Memory B cell (primary cell): ENCODE measurements around the gene XKR7.

Source experiments
- ATAC-seq: fragments of 150-1000 bp; cut with Tn5 transposase; 2 replicates; pipeline ENCODE4 v1.10.0; 2021; ENCODE audit warnings: low read depth, mild to moderate bottlenecking, moderate library complexity
- DNase-seq, 2 donors: peaks; one replicate each; pipeline ENCODE4 v3.0.0; 2022; ENCODE audit warnings: low spot score in 2 of 2
- H3K27ac Mint-ChIP-seq: one replicate; pipeline ENCODE4 v1.8.0; 2022; ENCODE audit warnings: mild to moderate bottlenecking, moderate library complexity, mixed read lengths
- H3K27me3 Mint-ChIP-seq: one replicate; pipeline ENCODE4 v1.8.0; 2022; ENCODE audit warnings: mixed read lengths
- H3K36me3 Mint-ChIP-seq: one replicate; pipeline ENCODE4 v1.8.0; 2022; ENCODE audit warnings: mild to moderate bottlenecking, mixed read lengths
- H3K4me1 Mint-ChIP-seq: one replicate; pipeline ENCODE4 v1.8.0; 2022; ENCODE audit warnings: mixed read lengths
- H3K4me3 Mint-ChIP-seq: one replicate; pipeline ENCODE4 v1.8.0; 2022; ENCODE audit warnings: mild to moderate bottlenecking, moderate library complexity, mixed read lengths
- H3K9me3 Mint-ChIP-seq: one replicate; pipeline ENCODE4 v1.8.0; 2022; ENCODE audit warnings: mixed read lengths

The XKR7 gene

DNA sequence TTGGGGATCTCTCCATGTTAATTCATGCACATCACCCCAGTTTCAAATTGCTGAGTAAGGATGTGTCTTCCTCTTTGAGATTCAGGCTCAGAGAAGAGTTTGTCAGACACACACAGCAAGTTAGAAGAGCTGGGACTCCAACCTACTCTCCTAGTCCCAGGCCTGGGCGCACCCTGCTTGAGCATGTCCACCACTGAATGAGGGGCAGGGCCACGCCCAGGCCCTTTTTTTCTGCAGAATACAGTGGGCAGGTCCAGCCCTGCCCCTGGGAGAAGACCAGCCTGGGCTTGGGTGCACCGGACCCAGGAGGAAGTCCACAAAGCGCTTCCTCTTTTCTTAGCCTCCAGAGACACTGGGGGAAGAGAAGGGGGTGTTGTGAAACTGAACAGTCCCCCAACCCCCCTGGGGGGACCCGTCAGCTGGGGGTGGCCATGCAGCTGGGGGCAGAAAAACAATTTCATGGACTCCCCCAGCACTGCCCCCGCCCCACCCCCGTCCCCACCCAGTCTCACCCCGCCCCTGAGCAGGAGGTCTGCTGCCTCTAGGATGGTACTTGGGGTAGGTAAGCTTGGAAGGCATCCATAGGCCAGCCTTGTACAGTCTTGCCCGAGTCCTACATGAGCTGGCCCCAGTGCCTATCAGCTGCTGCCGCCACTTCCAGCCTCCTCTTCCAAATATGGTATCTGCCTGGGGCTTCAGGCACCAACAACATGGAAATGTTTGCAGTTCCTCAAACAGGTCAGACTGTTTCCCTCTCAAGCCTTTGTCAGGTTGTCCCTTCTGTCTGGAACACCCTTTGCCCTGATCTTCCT, 72.4 kb downstream of the XKR7 start:
- Mint-ChIP-seq H3K36me3 (no peaks in the 10 kb centered on the region), H3K9me3 (peaks cover 3% of the 10 kb centered on the region), H3K4me1 (peaks cover 37% of the 10 kb centered on the region), H3K27ac (peak overlapping the region; percentile 75), H3K4me3 (peak overlapping the region; percentile 69), H3K27me3 (no peaks in the 10 kb centered on the region)
- ATAC-seq: peak; percentile 93
- DNase-seq: peak; percentile 74 to 77

DNA sequence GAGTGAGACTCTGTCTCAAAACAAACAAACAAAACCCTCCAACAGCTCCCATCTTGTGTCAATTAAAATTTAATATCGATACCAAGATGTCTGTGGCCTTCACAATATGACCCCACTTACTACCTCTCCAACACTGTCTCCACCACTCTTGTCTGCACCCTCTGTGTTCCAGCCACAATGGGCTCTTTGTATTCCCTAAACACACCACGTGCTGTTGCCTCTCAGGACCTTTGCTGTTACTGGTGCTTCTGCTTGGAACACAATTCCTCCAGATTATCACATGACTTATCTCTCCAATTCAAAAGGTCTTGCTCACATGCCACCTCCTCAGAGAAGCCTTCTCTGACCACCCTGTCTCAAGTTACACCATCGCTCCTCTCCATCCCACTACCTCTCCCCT, 78.0 kb downstream of the XKR7 start:
- Mint-ChIP-seq H3K27me3 (no peaks in the 10 kb centered on the region), H3K4me1 (peaks cover 15% of the 10 kb centered on the region), H3K4me3 (no peak overlapping the region), H3K27ac (no peak overlapping the region), H3K36me3 (no peaks in the 10 kb centered on the region), H3K9me3 (no peaks in the 10 kb centered on the region)
- ATAC-seq (no peak), DNase-seq (no peak)

DNA sequence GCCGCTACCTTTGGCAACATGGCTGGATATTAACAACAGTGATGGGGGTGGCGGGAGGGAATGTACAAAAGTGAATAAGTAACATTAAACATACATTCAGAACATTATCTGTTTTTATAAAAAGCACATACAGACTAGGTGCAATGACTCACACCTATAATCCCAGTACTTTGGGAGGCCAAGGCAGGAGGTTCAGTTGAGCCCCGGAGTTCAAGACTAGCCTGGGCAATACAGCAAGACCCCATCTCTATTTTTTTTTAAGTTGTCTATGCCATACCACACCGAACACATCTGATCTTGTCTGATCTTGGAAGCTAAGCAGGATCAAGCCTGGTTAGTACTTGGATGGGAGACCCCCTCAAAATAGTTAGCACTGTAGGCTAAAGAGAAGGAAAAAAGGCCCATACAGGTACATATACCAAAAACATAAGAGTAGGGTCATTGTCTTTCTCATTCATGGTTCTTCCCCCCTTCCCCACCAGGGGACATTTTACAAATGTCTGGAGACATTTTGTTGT, 82.4 kb downstream of the XKR7 start:
- ATAC-seq: no peak
- no peak overlapping the region for H3K4me3 Mint-ChIP-seq
- H3K27me3 Mint-ChIP-seq: no peaks in the 10 kb centered on the region

DNA sequence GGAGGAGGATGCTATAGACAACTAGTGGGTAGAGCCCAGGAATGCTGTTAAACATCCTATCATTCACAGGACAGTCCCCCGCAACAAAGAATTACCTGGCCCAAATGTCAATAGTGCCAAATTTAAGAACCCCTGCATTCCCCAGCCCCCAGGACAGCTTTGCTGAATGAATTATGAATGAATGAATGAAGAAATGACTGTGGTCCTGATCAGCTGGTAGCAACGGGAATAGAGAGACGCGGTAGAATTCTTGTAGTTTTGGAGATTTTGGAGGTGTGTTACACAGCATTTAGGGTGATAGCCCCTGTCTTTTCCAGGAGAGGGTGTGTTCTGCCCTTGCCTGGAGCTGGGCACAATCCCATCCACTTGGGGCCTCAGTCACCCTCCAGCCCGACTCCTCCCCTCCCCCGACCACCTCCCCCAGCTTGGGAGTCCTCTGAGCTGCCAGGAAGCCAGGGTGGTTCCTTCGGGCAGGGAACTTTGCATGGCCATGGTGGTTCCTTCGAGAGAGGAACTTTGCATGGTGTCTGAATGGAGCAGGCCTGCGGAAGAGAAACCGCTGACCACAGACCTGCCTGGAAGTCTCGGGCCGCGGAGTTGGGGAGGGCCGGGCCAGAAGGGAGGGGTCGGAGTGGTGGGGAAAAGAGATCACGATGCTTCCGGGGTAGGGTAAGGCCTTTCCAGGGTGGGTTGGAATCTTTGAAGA, 83.1 kb downstream of the XKR7 start:
- DNase-seq: no peak
- H3K4me1 Mint-ChIP-seq: peaks cover 19% of the 10 kb centered on the region

More for the DNA sequence above, 82.4 kb downstream of the XKR7 start:
- H3K27ac Mint-ChIP-seq: peak overlapping the region; percentile 78
- peaks cover 19% of the 10 kb centered on the region for H3K4me1 Mint-ChIP-seq
- no peaks in the 10 kb centered on the region for H3K9me3 Mint-ChIP-seq
- H3K36me3 Mint-ChIP-seq: peaks cover 4% of the 10 kb centered on the region
- peak in 1 of 2 donors; percentile 20 for DNase-seq

DNA sequence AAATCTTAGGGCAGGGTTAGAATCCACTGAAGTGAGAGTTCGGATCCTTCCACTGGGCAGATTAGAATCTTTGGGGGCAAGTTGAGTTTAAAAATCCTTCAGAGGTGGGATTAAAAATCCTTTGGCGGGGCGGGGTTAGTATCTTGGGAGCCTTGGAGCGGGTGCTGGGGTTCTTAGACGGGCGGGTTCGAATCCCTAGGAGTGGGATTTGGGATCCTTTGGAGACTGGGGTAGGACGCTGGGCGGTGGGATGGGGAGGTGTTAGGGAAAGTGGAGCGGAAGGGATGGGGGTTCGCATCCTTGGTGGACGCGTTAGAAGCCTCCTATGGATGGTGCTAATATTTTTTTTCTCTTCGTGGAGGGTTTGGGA, 83.8 kb downstream of the XKR7 start:
- Mint-ChIP-seq H3K27ac (peak overlapping the region; percentile 78), H3K27me3 (no peaks in the 10 kb centered on the region)

More for the DNA sequence above, 83.1 kb downstream of the XKR7 start:
- no peaks in the 10 kb centered on the region for H3K27me3 Mint-ChIP-seq
- peak overlapping the region; percentile 95 for H3K4me3 Mint-ChIP-seq
- peak overlapping the region; percentile 78 for H3K27ac Mint-ChIP-seq
- H3K36me3 Mint-ChIP-seq: peaks cover 4% of the 10 kb centered on the region
- peak; percentile 22 for ATAC-seq
- H3K9me3 Mint-ChIP-seq: no peaks in the 10 kb centered on the region

DNA sequence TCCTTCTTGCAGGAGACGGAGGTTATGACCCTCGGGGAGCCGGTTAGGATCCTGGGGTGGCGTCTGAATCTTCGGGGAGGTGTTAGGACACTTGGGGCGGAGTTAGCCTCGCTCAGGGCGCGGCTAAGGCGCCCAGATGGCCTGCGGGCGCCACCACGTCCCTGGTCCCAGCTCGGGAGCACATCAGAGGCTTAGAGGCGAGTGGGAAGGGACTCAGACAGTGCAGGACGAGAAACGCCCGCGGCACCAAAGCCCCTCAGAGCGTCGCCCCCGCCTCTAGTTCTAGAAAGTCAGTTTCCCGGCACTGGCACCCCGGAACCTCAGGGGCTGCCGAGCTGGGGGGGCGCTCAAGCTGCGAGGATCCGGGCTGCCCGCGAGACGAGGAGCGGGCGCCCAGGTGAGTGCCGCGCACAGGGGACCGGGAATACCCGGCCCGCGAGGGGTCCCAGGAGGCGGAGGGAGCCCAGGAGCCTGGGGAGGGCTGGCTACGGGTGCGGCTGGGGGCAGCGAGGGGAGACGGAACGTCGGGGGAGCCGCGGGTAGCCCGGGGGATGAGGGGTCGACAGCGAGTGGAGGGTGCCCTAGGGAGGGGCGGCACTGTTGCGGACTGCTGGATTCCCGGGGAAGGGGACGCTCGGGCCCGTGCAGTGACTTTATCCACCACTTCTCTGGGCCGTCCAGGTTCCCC, 84.3 kb downstream of the XKR7 start, which contains the start of gene HCK:
Gene HCK, plus strand, starts transcription at position 153 of the 688 bp plus-strand sequence.
- Mint-ChIP-seq H3K36me3 (peaks cover 4% of the 10 kb centered on the region), H3K27ac (peak within 1 kb of the TSS; percentile 78), H3K4me3 (peak within 1 kb of the TSS; percentile 95), H3K9me3 (no peaks in the 10 kb centered on the region), H3K4me1 (peaks cover 19% of the 10 kb centered on the region), H3K27me3 (no peaks in the 10 kb centered on the region)
- ATAC-seq (peak; percentile 62), DNase-seq (peak in 1 of 2 donors; percentile 35)

More for the DNA sequence above, 83.8 kb downstream of the XKR7 start:
- ATAC-seq (no peak), DNase-seq (no peak)
- peaks cover 19% of the 10 kb centered on the region for H3K4me1 Mint-ChIP-seq
- peak overlapping the region; percentile 95 for H3K4me3 Mint-ChIP-seq
- H3K9me3 Mint-ChIP-seq: no peaks in the 10 kb centered on the region
- peaks cover 4% of the 10 kb centered on the region for H3K36me3 Mint-ChIP-seq

DNA sequence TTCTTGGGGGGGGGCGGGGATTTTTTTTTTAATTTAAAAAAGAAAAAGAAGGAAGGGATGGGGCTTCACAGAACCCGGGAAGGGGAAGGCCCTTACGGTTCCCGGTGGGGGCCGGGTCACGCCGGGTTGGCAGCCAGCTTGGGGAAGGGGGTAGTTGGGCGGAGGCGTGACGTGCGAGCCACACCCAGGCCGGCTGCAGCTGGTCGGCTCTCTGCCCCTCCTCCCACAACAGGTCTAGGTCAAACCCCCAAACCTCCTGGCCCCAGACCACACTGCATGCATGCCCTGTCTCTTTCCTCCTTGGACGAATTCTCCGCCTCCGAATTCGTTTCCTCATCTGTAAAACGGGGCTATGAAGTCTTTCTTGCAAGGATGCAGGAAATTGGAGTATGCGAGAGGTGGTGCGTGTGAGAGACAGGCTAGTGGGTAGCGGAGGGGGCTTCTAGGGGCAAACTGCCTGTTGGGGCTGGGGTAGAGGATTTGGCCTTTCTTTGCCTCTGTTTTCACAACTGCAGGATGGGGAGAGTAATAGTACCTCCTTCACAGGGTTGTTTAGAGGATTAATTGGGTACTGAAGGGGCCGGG, 84.9 kb downstream of the XKR7 start:
- peak overlapping the region; percentile 78 for H3K27ac Mint-ChIP-seq
- no peaks in the 10 kb centered on the region for H3K27me3 Mint-ChIP-seq
- DNase-seq (peak; percentile 28 to 38), ATAC-seq (peak; percentile 73)
- H3K4me3 Mint-ChIP-seq: peak overlapping the region; percentile 95
- peaks cover 4% of the 10 kb centered on the region for H3K36me3 Mint-ChIP-seq
- H3K9me3 Mint-ChIP-seq: no peaks in the 10 kb centered on the region
- peaks cover 22% of the 10 kb centered on the region for H3K4me1 Mint-ChIP-seq
